ENCODE measurements around the gene PXK.
A peak's percentile ranks its signal among the peaks of the same experiment; 100 is the strongest.
"Not testable (repeated sequence)": the region's sequence is repeated elsewhere in the genome, so short reads cannot be mapped to it uniquely, and the experiment has no call there.

Gene PXK

GRCh38 chr3:58332575-58333188, at the start of gene PXK:
Gene PXK (plus strand): TSS chr3:58332892. CDS start chr3:58332989, 97 bp downstream.
- H3K4me3 ChIP-seq (ENCODE audit: low read depth, low read length): peak within 1 kb of the TSS; percentile 83
- peak; percentile 40 for DNase-seq (ENCODE audit: low read depth)

DNA sequence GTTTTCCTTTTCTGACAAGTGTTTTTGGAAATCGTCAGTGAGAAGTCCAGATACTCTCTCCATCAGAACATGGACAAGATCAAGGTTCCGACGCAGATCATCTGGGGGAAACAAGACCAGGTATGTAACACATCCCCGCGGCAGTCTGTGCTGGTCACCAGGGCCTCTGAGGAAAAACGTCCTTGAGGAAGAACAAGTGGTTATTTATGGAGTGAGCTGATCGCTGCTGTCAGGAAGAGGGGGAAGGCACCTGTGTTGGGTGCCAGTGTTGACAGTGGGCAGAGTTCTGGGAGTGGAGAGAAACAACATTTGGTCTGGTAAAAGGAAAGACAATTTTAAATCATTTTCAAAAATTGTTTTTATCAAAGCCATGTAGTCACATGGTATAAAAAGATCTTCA, 47.4 kb upstream of the PXK start:
- no peak overlapping the region for H3K4me3 ChIP-seq (ENCODE audit: low read depth, low read length)
- DNase-seq (ENCODE audit: low read depth): no peak

DNA sequence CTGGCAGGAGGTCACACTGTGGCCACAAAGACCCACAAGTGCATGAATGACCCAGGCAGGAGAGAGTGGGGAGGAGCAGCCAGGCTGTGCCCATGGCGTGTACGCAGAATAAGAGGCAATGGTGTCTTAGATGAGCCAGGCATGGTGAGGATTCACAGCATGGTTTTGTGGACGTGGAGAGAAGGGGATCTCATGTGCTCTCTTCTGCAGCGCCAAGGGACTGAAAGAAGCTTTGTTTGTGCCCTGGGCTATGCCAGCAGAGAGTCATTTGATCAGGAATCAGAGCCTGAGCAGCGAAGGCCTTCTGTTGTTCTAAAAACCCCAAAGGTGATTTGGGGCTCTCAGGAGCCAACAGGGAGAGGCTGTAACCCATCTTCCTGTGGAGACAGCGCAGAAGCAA, 45.3 kb upstream of the PXK start:
- no peak for DNase-seq (ENCODE audit: low read depth)
- no peak overlapping the region for H3K4me3 ChIP-seq (ENCODE audit: low read depth, low read length)

DNA sequence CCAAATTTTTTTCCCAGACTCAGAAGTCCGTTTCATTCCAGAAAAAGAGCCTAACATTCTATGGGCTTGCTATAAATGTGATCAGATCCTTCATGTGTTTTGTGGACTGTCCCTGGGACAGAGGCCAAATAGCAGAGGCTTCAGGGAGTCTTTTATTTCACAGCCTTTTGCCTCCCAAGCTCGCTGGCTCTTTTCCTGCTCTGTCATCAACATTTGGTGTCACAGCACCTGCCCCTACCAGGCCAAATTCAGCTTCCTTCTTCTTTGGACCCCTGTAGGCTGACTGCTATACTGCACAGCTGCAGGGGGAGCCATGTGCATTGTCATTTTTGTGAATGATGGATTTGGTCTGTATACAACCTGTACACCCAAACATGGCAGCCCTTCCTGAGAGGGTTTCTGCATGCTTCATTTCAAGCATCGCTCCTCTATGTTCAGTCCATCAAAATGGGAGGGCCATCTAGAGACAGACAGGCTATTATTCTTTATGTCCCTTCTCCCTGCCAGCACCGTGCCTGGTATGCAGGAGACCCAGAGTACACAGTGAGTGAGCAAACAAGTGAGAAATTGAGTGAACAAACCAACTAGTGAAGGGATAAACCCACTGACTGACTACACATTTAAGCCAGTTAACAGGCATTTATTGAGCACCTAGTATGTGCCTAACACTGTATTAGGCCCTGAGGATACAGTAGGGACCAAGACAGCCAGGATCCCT, 44.5 kb upstream of the PXK start:
- H3K4me3 ChIP-seq (ENCODE audit: low read depth, low read length): no peak overlapping the region
- no peak for DNase-seq (ENCODE audit: low read depth)

DNA sequence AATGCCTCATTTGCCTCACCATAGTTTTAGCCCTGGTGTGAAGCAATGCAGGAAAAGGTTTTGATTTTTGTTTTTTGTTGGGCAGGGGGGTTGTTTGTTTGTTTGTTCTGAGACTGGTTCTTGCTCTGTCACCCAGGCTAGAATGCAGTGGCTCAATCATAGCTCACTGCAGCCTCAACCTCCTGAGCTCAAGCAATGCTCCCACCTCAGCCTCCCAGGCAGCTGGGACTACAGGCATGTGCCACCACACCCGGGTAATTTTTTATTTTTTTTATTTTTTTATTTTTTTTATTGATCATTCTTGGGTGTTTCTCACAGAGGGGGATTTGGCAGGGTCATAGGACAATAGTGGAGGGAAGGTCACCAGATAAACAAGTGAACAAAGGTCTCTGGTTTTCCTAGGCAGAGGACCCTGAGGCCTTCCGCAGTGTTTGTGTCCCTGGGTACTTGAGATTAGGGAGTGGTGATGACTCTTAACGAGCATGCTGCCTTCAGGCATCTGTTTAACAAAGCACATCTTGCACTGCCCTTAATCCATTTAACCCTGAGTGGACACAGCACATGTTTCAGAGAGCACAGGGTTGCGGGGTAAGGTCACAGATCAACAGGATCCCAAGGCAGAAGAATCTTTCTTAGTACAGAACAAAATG, 43.6 kb upstream of the PXK start:
- not testable (repeated sequence) for H3K4me3 ChIP-seq (ENCODE audit: low read depth, low read length); DNase-seq (ENCODE audit: low read depth)

DNA sequence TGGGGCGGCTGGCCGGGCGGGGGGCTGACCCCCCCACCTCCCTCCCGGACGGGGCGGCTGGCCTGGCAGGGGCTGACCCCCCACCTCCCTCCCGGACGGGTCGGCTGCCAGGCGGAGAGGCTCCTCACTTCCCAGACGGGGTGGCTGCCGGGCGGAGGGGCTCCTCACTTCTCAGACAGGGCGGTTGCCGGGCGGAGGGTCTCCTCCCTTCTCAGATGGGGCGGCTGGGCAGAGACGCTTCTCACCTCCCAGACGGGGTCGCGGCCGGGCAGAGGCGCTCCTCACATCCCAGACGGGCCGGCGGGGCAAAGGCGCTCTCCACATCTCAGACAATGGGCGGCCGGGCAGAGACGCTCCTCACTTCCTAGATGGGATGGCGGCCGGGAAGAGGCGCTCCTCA, 42.2 kb upstream of the PXK start:
- not testable (repeated sequence) for H3K4me3 ChIP-seq (ENCODE audit: low read depth, low read length); DNase-seq (ENCODE audit: low read depth)

GRCh38 chr3:58291671-58292338, 40.9 kb upstream of the PXK start:
- DNase-seq (ENCODE audit: low read depth): no peak
- no peak overlapping the region for H3K4me3 ChIP-seq (ENCODE audit: low read depth, low read length)

DNA sequence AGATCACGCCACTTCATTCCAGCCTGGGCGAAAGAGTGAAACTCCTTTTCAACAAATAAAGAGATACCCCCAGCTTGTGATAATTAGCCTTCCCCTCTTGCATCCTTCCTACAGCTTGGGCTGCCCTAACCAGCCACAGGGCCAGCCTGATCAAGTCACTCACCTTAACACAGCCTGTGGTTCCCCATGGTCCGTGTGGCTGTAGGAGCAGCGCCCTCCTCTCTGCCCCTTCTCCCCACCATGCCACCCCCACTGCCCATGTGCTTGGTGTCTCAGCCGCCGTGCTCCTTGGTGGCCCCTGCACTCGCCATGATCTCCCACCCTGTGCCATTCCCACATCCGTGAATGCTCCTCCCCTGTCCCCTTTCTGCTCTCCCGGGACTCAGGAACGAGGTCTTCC, 39.8 kb upstream of the PXK start:
- H3K4me3 ChIP-seq (ENCODE audit: low read depth, low read length): no peak overlapping the region
- no peak for DNase-seq (ENCODE audit: low read depth)

DNA sequence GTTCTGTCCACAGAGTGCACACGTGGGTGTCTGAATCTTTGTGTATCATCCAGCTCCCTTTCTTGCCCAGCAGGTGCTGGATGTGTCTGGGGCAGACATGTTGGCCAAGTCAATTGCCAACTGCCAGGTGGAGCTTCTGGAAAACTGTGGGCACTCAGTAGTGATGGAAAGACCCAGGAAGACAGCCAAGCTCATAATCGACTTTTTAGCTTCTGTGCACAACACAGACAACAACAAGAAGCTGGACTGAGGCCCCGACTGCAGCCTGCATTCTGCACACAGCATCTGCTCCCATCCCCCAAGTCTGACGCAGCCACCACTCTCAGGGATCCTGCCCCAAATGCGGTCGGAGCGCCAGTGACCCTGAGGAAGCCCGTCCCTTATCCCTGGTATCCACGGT, 39.2 kb upstream of the PXK start:
- no peak for DNase-seq (ENCODE audit: low read depth)
- H3K4me3 ChIP-seq (ENCODE audit: low read depth, low read length): no peak overlapping the region

GRCh38 chr3:58296269-58296668, 36.4 kb upstream of the PXK start:
- H3K4me3 ChIP-seq (ENCODE audit: low read depth, low read length): no peak overlapping the region
- no peak for DNase-seq (ENCODE audit: low read depth)

DNA sequence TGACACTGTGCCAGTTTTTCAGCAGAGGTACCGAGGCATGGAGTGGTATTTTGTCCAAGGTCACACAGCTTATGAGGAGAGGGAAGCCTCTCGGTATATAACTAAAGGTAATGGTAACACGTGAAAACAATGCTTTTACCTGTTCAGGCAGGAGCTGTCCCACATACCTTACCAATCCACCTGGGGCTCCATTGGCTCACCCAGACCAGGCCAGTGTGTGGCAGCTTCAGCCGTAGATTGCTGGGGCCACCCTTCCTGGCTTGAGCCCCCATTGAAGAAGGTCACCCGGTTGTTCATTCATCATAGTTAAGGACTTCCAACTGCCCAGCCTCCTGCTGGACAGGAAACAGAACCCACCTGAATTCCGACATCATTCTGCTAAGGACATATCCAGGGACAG, 35.8 kb upstream of the PXK start:
- no peak for DNase-seq (ENCODE audit: low read depth)
- no peak overlapping the region for H3K4me3 ChIP-seq (ENCODE audit: low read depth, low read length)

GRCh38 chr3:58298190-58298589, 34.5 kb upstream of the PXK start:
- DNase-seq (ENCODE audit: low read depth): no peak

GRCh38 chr3:58299075-58299474, 33.6 kb upstream of the PXK start:
- no peak overlapping the region for H3K4me3 ChIP-seq (ENCODE audit: low read depth, low read length)
- no peak for DNase-seq (ENCODE audit: low read depth)

More at GRCh38 chr3:58298190-58298589, 34.5 kb upstream of the PXK start:
- no peak overlapping the region for H3K4me3 ChIP-seq (ENCODE audit: low read depth, low read length)

DNA sequence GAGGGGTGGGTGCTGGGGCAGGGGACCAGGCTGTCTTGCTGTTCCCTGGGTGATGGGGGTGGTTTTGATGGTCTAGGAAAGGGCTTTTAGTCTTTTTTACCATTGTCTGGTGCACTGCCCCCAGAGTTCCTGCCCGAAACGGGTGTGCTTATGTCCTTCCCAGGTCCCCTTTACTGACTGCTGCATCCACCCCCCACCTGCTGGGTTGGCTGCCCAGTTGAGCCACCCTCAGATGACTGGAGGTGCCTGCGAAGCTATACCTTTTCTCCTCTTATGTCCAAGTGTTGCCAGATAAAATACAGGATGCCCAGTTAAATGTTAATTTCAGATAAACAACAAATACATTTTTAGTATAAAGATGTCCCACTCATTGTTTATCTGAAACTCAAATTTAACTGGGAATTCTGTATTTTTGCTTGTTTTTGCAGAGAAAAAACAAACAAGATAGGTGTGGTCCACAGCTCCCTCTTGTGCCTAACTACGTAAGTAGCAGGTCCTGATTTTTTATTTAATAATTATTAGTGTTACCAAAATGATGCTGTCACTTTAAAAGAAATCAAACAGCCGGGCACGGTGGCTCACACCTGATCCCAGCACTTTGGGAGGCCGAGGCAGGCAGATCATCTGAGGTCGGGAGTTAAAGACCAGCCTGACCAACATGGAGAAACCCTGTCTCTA, 32.7 kb upstream of the PXK start:
- no peak overlapping the region for H3K4me3 ChIP-seq (ENCODE audit: low read depth, low read length)
- DNase-seq (ENCODE audit: low read depth): peak; percentile 26

GRCh38 chr3:58305882-58306711, 26.6 kb upstream of the PXK start, which contains the start of the genes HTD2 and RPP14:
Gene HTD2 (plus strand): TSS chr3:58306520. CDS start chr3:58317614, 11,094 bp downstream.
Gene RPP14 (plus strand): TSS chr3:58306245. CDS start chr3:58310330, 4,085 bp downstream.
- peak within 1 kb of the TSS; percentile 95 for H3K4me3 ChIP-seq (ENCODE audit: low read depth, low read length)
- peak; percentile 89 for DNase-seq (ENCODE audit: low read depth)

GRCh38 chr3:58307639-58308215, 25.0 kb upstream of the PXK start:
- peak; percentile 29 for DNase-seq (ENCODE audit: low read depth)
- peak overlapping the region; percentile 95 for H3K4me3 ChIP-seq (ENCODE audit: low read depth, low read length)

DNA sequence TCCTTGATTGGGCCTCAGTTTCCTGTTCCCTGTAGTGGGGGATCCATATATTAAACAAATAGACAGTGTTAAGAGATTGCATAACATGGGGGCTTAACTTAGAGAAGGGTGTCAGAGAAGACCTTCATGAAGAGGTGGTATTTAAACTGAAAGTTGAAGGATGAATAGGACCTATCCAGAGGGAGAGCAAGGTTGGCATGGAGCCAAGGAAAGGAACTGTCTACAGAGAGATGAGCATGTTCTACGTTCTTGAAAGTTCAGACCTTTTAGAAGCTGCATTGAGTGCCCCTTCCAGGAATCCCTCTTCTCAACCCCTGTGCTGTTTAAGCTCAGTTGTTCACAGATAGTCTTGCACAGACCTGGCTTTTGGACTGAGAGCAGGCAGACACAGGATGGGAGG, 24.0 kb upstream of the PXK start:
- DNase-seq (ENCODE audit: low read depth): no peak

GRCh38 chr3:58317811-58318210, 14.9 kb upstream of the PXK start:
- no peak overlapping the region for H3K4me3 ChIP-seq (ENCODE audit: low read depth, low read length)
- no peak for DNase-seq (ENCODE audit: low read depth)

More for the DNA sequence above, 24.0 kb upstream of the PXK start:
- H3K4me3 ChIP-seq (ENCODE audit: low read depth, low read length): no peak overlapping the region

Measured in skeletal muscle cell (primary cell).